ENCODE data around the gene TRABD2A.
"Not testable (repeated sequence)": the region's sequence is repeated elsewhere in the genome, so short reads cannot be mapped to it uniquely, and the experiment has no call there.

Gene TRABD2A

DNA sequence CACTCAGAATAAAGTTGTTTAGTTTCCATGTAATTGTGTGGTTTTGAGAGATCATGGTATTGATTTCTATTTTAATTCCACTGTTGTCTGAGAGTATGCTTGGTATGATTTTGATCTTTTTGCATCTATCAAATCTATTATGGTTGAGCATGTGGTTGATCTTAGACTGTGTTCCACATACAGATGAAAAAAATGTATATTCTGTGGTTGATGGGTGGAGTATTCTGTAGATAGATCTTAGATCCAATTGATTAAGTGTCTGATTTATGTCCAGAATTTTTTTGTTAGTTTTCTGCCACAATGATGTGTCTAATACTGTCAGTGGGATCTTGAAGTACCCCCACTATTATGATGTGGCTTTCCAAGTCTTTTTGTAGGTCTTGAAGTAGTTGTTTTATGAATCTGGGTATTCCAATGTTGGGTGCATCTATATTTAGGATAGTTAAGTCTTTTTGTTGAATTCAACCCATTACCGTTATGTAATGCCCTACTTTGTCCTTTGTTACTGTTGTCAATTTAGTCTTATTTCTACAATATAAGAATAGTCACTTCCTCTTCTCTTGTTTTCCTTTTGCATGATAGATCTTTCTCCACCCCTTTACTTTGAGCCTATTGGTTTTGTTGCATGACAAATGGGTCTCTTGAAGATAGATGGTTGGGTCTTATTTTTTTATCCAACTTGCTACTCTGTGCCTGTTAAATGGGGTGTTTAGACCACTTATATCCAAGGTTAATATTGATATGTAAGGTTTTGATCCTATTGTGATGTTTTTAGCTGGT is 101.8 kb downstream of the TRABD2A start:
- H3K4me3 Mint-ChIP-seq, result no peak overlapping the region
- H3K27ac Mint-ChIP-seq, result peak overlapping the region; percentile 83
- H3K4me1 Mint-ChIP-seq, result peaks cover 64% of the 10 kb centered on the region

DNA sequence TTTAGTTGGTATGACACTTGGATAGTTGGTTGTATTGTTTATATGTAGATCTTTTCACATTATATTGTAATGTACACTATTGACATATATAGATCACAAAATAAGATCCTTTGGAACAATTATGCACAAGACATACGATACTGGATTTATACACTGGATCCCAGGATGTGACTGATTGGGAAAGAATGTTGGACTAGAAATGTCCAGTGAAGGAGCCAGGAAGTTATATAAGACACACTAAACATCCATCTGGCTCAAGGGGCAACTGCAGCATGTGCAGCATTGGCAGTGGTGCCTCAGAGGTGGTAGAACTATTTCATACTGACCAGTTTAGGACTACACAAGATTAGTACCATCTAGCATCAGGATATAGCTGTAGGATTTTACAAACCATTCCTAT is 104.9 kb downstream of the TRABD2A start:
- Mint-ChIP-seq H3K27me3 (no peaks in the 10 kb centered on the region), H3K9me3 (peaks cover 71% of the 10 kb centered on the region), H3K4me1 (peaks cover 33% of the 10 kb centered on the region), H3K36me3 (peaks cover 53% of the 10 kb centered on the region), H3K4me3 (no peak overlapping the region), H3K27ac (no peak overlapping the region)
- DNase-seq, result no peak
- CTCF ChIA-PET, result no interaction called here

More for the DNA sequence above, 101.8 kb downstream of the TRABD2A start:
- peaks cover 49% of the 10 kb centered on the region for H3K9me3 Mint-ChIP-seq
- H3K36me3 Mint-ChIP-seq, result peaks cover 45% of the 10 kb centered on the region
- CTCF ChIA-PET, result interaction anchor here (1.1 to 1.3 kb wide), 2 partner anchors 10 to 38 kb away, joined by 5 read pairs; no protein-coding TSS in a partner anchor
- no peak for DNase-seq
- H3K27me3 Mint-ChIP-seq, result no peaks in the 10 kb centered on the region

- H3K4me1 Mint-ChIP-seq, DNase-seq, H3K27me3 Mint-ChIP-seq, CTCF ChIA-PET, H3K4me3 Mint-ChIP-seq, H3K27ac Mint-ChIP-seq: not testable (repeated sequence)
- Mint-ChIP-seq H3K9me3 (peaks cover 64% of the 10 kb centered on the region), H3K36me3 (peaks cover 43% of the 10 kb centered on the region)
These were observed 107.3 kb downstream of the TRABD2A start for GRCh38 chr2:84773562-84773961.
